CD4-positive, alpha-beta T cell treated with Interferon gamma for 1 hour (primary cell): Measurements from ENCODE around the gene PTPRT.

Experiments used
- DNase-seq: peaks from one replicate; pipeline ENCODE4 v3.0.0-alpha.2; 2020

The PTPRT gene

GRCh38 chr20:43016257-43016656, 173.4 kb downstream of the PTPRT start:
- DNase-seq, result no peak

GRCh38 chr20:43015566-43015965, 174.1 kb downstream of the PTPRT start:
- DNase-seq, result no peak

- DNase-seq, result no peak
These were observed 175.5 kb downstream of the PTPRT start for GRCh38 chr20:43014206-43014605.

- DNase-seq, result no peak
These were observed 178.2 kb downstream of the PTPRT start for GRCh38 chr20:43011491-43011890.

GRCh38 chr20:43009532-43009931, 180.2 kb downstream of the PTPRT start:
- no peak for DNase-seq

GRCh38 chr20:43007525-43007924, 182.2 kb downstream of the PTPRT start:
- no peak for DNase-seq

GRCh38 chr20:43006651-43007375, 182.9 kb downstream of the PTPRT start:
- DNase-seq, result no peak

- no peak for DNase-seq
These were observed 186.3 kb downstream of the PTPRT start for GRCh38 chr20:43003318-43003944.

- DNase-seq, result no peak
These were observed 193.6 kb downstream of the PTPRT start for GRCh38 chr20:42996141-42996540.

GRCh38 chr20:42988319-42988718, 201.4 kb downstream of the PTPRT start:
- DNase-seq, result no peak

- no peak for DNase-seq
These were observed 202.2 kb downstream of the PTPRT start for GRCh38 chr20:42987376-42988114.

GRCh38 chr20:42986143-42986773, 203.4 kb downstream of the PTPRT start:
- no peak for DNase-seq

- DNase-seq, result no peak
These were observed 204.1 kb downstream of the PTPRT start for GRCh38 chr20:42985628-42986027.

GRCh38 chr20:42982218-42982617, 207.5 kb downstream of the PTPRT start:
- DNase-seq, result no peak

GRCh38 chr20:42981253-42981652, 208.5 kb downstream of the PTPRT start:
- DNase-seq, result no peak

- DNase-seq, result no peak
These were observed 210.0 kb downstream of the PTPRT start for GRCh38 chr20:42979720-42980119.

GRCh38 chr20:42978184-42978974, 211.3 kb downstream of the PTPRT start:
- DNase-seq, result no peak

- no peak for DNase-seq
These were observed 213.7 kb downstream of the PTPRT start for GRCh38 chr20:42975974-42976373.

- DNase-seq, result no peak
These were observed 215.4 kb downstream of the PTPRT start for GRCh38 chr20:42974347-42974746.

- no peak for DNase-seq
These were observed 217.1 kb downstream of the PTPRT start for GRCh38 chr20:42972591-42972990.

GRCh38 chr20:42968746-42969145, 221.0 kb downstream of the PTPRT start:
- no peak for DNase-seq

GRCh38 chr20:42963796-42964195, 225.9 kb downstream of the PTPRT start:
- DNase-seq, result no peak

- no peak for DNase-seq
These were observed 227.9 kb downstream of the PTPRT start for GRCh38 chr20:42961771-42962170.
